Fibroblast of mammary gland (primary cell): ENCODE results near the gene OPCML.

Experiments used
- DNase-seq: peaks from one replicate; pipeline ENCODE4 v3.0.0-alpha.2; 2010; ENCODE audit warnings: low read depth
- H3K4me3 ChIP-seq: 2 replicates; pipeline ENCODE4 v1.5.1; 2011; ENCODE audit warnings: low read depth, mild to moderate bottlenecking, low read length, moderate library complexity; ENCODE audit not compliant: control insufficient read depth
- TF ChIP-seq, protein P1 (sequence below): conservative IDR thresholded peaks from 2 replicates; pipeline ENCODE4 v1.5.1; 2011; ENCODE audit warnings: low read depth, low read length, inconsistent platforms; ENCODE audit not compliant: control insufficient read depth, insufficient read depth

Gene OPCML

GRCh38 chr11:133354069-133354468 lies 178.2 kb downstream of the OPCML start:
- TF ChIP-seq, protein P1, sequence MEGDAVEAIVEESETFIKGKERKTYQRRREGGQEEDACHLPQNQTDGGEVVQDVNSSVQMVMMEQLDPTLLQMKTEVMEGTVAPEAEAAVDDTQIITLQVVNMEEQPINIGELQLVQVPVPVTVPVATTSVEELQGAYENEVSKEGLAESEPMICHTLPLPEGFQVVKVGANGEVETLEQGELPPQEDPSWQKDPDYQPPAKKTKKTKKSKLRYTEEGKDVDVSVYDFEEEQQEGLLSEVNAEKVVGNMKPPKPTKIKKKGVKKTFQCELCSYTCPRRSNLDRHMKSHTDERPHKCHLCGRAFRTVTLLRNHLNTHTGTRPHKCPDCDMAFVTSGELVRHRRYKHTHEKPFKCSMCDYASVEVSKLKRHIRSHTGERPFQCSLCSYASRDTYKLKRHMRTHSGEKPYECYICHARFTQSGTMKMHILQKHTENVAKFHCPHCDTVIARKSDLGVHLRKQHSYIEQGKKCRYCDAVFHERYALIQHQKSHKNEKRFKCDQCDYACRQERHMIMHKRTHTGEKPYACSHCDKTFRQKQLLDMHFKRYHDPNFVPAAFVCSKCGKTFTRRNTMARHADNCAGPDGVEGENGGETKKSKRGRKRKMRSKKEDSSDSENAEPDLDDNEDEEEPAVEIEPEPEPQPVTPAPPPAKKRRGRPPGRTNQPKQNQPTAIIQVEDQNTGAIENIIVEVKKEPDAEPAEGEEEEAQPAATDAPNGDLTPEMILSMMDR = no peak
- DNase-seq = no peak
- no peak overlapping the region for H3K4me3 ChIP-seq

- no peak for DNase-seq
- H3K4me3 ChIP-seq = no peak overlapping the region
- TF ChIP-seq, protein P1 = no peak
Observed at GRCh38 chr11:133350045-133350444, 182.3 kb downstream of the OPCML start.

- no peak overlapping the region for H3K4me3 ChIP-seq
- DNase-seq = no peak
- TF ChIP-seq, protein P1 = no peak
Observed at GRCh38 chr11:133347988-133348387, 184.3 kb downstream of the OPCML start.

GRCh38 chr11:133346137-133346536 lies 186.2 kb downstream of the OPCML start:
- H3K4me3 ChIP-seq = no peak overlapping the region
- DNase-seq = no peak
- TF ChIP-seq, protein P1 = no peak

GRCh38 chr11:133343951-133344350 lies 188.3 kb downstream of the OPCML start:
- DNase-seq = no peak
- TF ChIP-seq, protein P1 = no peak
- no peak overlapping the region for H3K4me3 ChIP-seq

DNA sequence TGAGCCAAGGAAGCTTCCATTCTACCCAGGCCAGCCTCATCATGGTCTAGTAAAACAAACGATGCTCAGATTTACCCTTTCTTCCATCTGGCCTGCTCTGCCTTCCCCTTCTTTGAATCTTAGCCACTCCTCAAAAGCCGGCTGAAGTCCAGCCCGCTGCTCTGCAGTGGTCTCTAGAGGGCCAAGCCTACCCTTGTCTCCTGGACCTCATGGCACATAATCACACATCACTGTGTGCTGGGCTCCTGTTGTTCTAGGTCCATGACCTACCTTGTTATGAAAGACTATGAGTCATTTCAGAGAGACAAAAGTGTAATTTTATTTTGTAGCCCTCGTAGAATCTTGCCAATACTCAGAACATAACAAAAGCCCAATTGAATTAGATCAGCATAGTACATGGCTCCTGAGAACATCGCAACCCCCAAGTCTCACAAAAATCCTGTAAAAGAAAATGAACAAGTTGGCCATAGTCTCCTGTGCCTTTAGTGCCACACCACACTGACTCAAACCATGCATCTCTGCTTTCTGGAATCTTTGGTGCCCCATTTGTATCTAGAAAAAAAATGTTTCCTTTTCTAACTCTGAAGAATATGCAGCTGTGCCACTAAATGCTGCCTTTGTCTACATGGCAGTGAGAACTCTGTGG lies 192.7 kb downstream of the OPCML start:
- no peak for DNase-seq
- TF ChIP-seq, protein P1 = no peak
- H3K4me3 ChIP-seq = no peak overlapping the region

DNA sequence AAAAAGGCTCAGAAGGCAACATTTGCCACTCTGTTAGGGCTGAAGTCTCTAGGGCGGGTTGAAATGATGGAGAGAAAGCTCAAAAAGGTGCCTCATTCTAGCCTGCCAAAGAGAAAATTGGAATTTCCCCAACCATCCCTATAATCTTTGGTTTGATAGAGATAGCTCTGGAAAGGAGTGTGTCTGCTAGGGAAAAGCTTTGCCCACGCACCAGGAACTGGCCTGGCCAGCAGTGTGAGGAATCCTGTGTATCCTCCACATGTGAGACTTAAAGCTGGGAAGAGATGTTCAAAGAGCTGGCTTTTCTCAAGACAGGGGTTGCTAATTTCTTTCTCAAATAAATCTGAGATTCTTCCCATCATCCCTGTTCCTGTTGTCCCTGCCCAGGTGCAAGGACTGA lies 193.7 kb downstream of the OPCML start:
- TF ChIP-seq, protein P1 = no peak
- H3K4me3 ChIP-seq = no peak overlapping the region
- DNase-seq = no peak
